SK-N-SH treated with all-trans-retinoic acid at 6 μM for 48 hours (cell line): Measurements from ENCODE around the gene OLA1.

ENCODE experiments used
- ATAC-seq: fragments of 200-7000 bp; cut with Tn5 transposase; 3 replicates; pipeline ENCODE4 v1.9.1; 2020; ENCODE audit warnings: mild to moderate bottlenecking, moderate library complexity
- ARNTL ChIP-seq: fragments of 450-650 bp; formaldehyde crosslinking; IDR thresholded peaks from 2 replicates; pipeline ENCODE4 v1.5.0; 2020; ENCODE audit warnings: low read depth, mild to moderate bottlenecking, moderate library complexity, borderline replicate concordance
- BACH2 ChIP-seq: fragments of 250-450 bp; sonication (Bioruptor Pico); IDR thresholded peaks from 2 replicates; pipeline ENCODE4 v1.9.0; 2021; ENCODE audit warnings: mild to moderate bottlenecking, borderline replicate concordance
- CREB5 ChIP-seq: fragments of 250-450 bp; sonication (Bioruptor Pico); IDR thresholded peaks from 2 replicates; pipeline ENCODE4 v1.5.1; 2020; ENCODE audit warnings: low read depth, mild to moderate bottlenecking, moderate library complexity
- CSDC2 ChIP-seq: fragments of 250-450 bp; sonication (Bioruptor Pico); IDR thresholded peaks from 2 replicates; pipeline ENCODE4 v1.5.0; 2020; ENCODE audit warnings: mild to moderate bottlenecking, moderate library complexity
- ESRRG ChIP-seq: fragments of 250-450 bp; sonication (Bioruptor Pico); IDR thresholded peaks from 2 replicates; pipeline ENCODE4 v1.6.1; 2021; ENCODE audit warnings: mild to moderate bottlenecking
- GLIS3 ChIP-seq: fragments of 250-450 bp; sonication (Bioruptor Pico); IDR thresholded peaks from 2 replicates; pipeline ENCODE4 v1.5.0; 2020; ENCODE audit warnings: mild to moderate bottlenecking, moderate library complexity
- ISL1 ChIP-seq: fragments of 250-450 bp; sonication (Bioruptor Pico); IDR thresholded peaks from 2 replicates; pipeline ENCODE4 v2.1.2; 2022; ENCODE audit warnings: mild to moderate bottlenecking, moderate library complexity
- OSR1 ChIP-seq: fragments of 250-450 bp; sonication (Bioruptor Pico); IDR thresholded peaks from 2 replicates; pipeline ENCODE4 v1.8.0; 2022; ENCODE audit warnings: moderate library complexity, mild to moderate bottlenecking, inconsistent platforms
- RARB ChIP-seq: fragments of 250-450 bp; sonication (Bioruptor Pico); IDR thresholded peaks from 2 replicates; pipeline ENCODE4 v1.8.0; 2021; ENCODE audit warnings: mild to moderate bottlenecking, moderate library complexity
- SNAI2 ChIP-seq: fragments of 250-450 bp; sonication (Bioruptor Pico); IDR thresholded peaks from 2 replicates; pipeline ENCODE4 v1.5.0; 2020; ENCODE audit warnings: mild to moderate bottlenecking, moderate library complexity
- TCF4 ChIP-seq: fragments of 250-450 bp; sonication (Bioruptor Pico); IDR thresholded peaks from 2 replicates; pipeline ENCODE4 v1.8.0; 2021; ENCODE audit warnings: mild to moderate bottlenecking, moderate library complexity, borderline replicate concordance
- TOX ChIP-seq: fragments of 250-450 bp; sonication (Bioruptor Pico); IDR thresholded peaks from 2 replicates; pipeline ENCODE4 v1.8.0; 2021; ENCODE audit warnings: mild to moderate bottlenecking, moderate library complexity, borderline replicate concordance
- TSHZ2 ChIP-seq: fragments of 250-450 bp; sonication (Bioruptor Pico); IDR thresholded peaks from 2 replicates; pipeline ENCODE4 v1.5.0; 2020; ENCODE audit warnings: mild to moderate bottlenecking, moderate library complexity
- ZC3H10 ChIP-seq: fragments of 250-450 bp; sonication (Bioruptor Pico); IDR thresholded peaks from 2 replicates; pipeline ENCODE4 v1.5.1; 2021; ENCODE audit warnings: mild to moderate bottlenecking, moderate library complexity
- ZFP30 ChIP-seq: fragments of 450-650 bp; formaldehyde crosslinking; IDR thresholded peaks from 2 replicates; pipeline ENCODE4 v1.5.0; 2022; ENCODE audit warnings: mild to moderate bottlenecking, moderate library complexity
- ZNF565 ChIP-seq: fragments of 450-650 bp; formaldehyde crosslinking; conservative IDR thresholded peaks from 2 replicates; pipeline ENCODE4 v1.5.0; 2020; ENCODE audit warnings: low read depth, mild to moderate bottlenecking, moderate library complexity
- ZNF70 ChIP-seq: fragments of 450-650 bp; formaldehyde crosslinking; IDR thresholded peaks from 2 replicates; pipeline ENCODE4 v1.5.0; 2020; ENCODE audit warnings: mild to moderate bottlenecking, moderate library complexity
- ZNF8 ChIP-seq: fragments of 450-650 bp; formaldehyde crosslinking; IDR thresholded peaks from 2 replicates; pipeline ENCODE4 v1.5.0; 2020; ENCODE audit warnings: mild to moderate bottlenecking, moderate library complexity
- TF ChIP-seq, protein P1 (sequence below): fragments of 250-450 bp; sonication (Bioruptor Pico); IDR thresholded peaks from 2 replicates; pipeline ENCODE4 v1.5.1; 2021; ENCODE audit warnings: mild to moderate bottlenecking, moderate library complexity
- TF ChIP-seq, protein P2 (sequence below): fragments of 250-450 bp; sonication (Bioruptor Pico); IDR thresholded peaks from 2 replicates; pipeline ENCODE4 v1.8.0; 2020; ENCODE audit warnings: mild to moderate bottlenecking, moderate library complexity, borderline replicate concordance
- TF ChIP-seq, protein P3 (sequence below): fragments of 250-450 bp; sonication (Bioruptor Pico); IDR thresholded peaks from 2 replicates; pipeline ENCODE4 v1.8.0; 2021; ENCODE audit warnings: low read depth, mild to moderate bottlenecking, moderate library complexity, borderline replicate concordance

OLA1 gene

DNA sequence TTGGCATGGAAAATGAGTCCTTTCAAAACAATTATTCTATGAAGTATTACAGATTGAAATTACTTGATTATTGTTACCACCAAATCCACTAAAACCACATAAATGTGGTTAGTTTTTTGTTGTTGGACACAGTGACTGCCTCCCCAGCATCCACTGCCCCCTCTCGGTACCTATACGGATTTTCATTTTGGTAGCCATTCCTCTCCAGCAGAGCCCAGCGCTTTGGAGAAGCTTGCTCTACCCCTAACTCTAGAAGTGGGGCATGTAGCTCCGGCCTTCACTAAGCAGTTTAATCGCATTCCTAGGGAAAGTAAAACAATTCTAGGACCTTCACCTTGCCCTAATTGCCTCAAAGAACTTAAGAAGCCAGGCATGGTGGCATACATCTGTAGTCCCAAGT, 24.2 kb downstream of the OLA1 start:
- TF ChIP-seq ZC3H10 (CRISPR knock-in tag) (no peak), TCF4 (CRISPR knock-in tag) (no peak), TOX (CRISPR knock-in tag) (no peak), CSDC2 (CRISPR knock-in tag) (no peak), GLIS3 (CRISPR knock-in tag) (no peak), TSHZ2 (CRISPR knock-in tag) (no peak), ARNTL (CRISPR knock-in tag) (no peak), ESRRG (no peak), CREB5 (CRISPR knock-in tag) (no peak), ZFP30 (CRISPR knock-in tag) (no peak), ZNF565 (CRISPR knock-in tag) (no peak), BACH2 (no peak), ISL1 (CRISPR knock-in tag) (no peak), RARB (CRISPR knock-in tag) (no peak), ZNF70 (CRISPR knock-in tag) (no peak)
- TF ChIP-seq, protein P1, sequence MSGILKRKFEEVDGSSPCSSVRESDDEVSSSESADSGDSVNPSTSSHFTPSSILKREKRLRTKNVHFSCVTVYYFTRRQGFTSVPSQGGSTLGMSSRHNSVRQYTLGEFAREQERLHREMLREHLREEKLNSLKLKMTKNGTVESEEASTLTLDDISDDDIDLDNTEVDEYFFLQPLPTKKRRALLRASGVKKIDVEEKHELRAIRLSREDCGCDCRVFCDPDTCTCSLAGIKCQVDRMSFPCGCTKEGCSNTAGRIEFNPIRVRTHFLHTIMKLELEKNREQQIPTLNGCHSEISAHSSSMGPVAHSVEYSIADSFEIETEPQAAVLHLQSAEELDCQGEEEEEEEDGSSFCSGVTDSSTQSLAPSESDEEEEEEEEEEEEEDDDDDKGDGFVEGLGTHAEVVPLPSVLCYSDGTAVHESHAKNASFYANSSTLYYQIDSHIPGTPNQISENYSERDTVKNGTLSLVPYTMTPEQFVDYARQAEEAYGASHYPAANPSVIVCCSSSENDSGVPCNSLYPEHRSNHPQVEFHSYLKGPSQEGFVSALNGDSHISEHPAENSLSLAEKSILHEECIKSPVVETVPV (CRISPR knock-in tag): no peak
- TF ChIP-seq, protein P2, sequence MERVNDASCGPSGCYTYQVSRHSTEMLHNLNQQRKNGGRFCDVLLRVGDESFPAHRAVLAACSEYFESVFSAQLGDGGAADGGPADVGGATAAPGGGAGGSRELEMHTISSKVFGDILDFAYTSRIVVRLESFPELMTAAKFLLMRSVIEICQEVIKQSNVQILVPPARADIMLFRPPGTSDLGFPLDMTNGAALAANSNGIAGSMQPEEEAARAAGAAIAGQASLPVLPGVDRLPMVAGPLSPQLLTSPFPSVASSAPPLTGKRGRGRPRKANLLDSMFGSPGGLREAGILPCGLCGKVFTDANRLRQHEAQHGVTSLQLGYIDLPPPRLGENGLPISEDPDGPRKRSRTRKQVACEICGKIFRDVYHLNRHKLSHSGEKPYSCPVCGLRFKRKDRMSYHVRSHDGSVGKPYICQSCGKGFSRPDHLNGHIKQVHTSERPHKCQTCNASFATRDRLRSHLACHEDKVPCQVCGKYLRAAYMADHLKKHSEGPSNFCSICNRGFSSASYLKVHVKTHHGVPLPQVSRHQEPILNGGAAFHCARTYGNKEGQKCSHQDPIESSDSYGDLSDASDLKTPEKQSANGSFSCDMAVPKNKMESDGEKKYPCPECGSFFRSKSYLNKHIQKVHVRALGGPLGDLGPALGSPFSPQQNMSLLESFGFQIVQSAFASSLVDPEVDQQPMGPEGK (CRISPR knock-in tag): no peak
- ATAC-seq: no peak

DNA sequence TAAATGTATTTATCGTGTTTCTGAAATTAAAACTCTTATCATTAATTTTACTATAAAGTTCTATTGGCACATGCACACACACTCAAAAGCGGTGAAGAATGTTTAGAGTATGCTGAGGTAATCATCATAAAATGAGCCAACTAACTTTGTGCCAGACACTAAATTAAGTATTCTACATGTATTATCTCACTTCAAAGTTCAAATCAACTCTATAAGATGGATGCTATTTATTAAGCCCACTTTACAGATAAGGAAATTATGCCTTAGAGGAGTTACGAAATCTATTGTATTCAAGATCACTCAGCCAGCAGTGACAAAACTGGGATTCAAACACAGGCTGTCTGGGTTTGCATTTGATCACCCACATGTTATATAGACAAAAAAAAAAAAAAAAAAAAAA, 24.9 kb downstream of the OLA1 start:
- TF ChIP-seq, protein P2 (CRISPR knock-in tag): no peak
- TF ChIP-seq RARB (CRISPR knock-in tag) (no peak), TOX (CRISPR knock-in tag) (no peak), ZFP30 (CRISPR knock-in tag) (no peak), GLIS3 (CRISPR knock-in tag) (no peak), ZNF565 (CRISPR knock-in tag) (no peak), ZC3H10 (CRISPR knock-in tag) (no peak), SNAI2 (CRISPR knock-in tag) (no peak), TSHZ2 (CRISPR knock-in tag) (no peak), ESRRG (no peak), OSR1 (no peak), ZNF8 (CRISPR knock-in tag) (no peak), CSDC2 (CRISPR knock-in tag) (no peak), CREB5 (CRISPR knock-in tag) (no peak), BACH2 (no peak), TCF4 (CRISPR knock-in tag) (no peak), ARNTL (CRISPR knock-in tag) (no peak)
- TF ChIP-seq, protein P1 (CRISPR knock-in tag): no peak
- TF ChIP-seq, protein P3, sequence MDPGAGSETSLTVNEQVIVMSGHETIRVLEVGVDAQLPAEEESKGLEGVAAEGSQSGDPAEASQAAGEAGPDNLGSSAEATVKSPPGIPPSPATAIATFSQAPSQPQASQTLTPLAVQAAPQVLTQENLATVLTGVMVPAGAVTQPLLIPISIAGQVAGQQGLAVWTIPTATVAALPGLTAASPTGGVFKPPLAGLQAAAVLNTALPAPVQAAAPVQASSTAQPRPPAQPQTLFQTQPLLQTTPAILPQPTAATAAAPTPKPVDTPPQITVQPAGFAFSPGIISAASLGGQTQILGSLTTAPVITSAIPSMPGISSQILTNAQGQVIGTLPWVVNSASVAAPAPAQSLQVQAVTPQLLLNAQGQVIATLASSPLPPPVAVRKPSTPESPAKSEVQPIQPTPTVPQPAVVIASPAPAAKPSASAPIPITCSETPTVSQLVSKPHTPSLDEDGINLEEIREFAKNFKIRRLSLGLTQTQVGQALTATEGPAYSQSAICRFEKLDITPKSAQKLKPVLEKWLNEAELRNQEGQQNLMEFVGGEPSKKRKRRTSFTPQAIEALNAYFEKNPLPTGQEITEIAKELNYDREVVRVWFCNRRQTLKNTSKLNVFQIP (CRISPR knock-in tag): no peak
- no peak for ATAC-seq
